ENCODE results near the gene SLX4IP.
A peak's percentile ranks its signal among the peaks of the same experiment; 100 is the strongest.

The SLX4IP gene

DNA sequence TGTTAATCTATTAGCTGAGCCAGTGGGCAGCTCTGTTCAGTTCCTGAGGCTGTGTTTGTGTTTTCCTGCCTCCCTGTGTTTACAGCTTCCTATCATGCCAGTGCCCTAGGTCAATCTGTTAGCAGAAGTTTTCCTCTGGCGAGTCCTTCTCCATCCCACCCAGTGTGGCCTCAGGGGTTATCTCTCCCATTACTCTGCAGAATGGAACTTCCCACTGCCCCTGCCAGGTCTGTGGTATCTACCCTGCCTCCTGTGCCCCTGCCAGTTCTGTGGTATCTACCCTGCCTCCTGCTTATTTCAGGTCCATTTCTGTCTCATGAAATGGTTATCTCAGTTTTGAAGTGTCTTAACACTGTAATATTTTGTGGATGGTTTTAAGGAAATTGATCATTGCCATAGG is 63.1 kb downstream of the SLX4IP start:
- DNase-seq, result no peak

DNA sequence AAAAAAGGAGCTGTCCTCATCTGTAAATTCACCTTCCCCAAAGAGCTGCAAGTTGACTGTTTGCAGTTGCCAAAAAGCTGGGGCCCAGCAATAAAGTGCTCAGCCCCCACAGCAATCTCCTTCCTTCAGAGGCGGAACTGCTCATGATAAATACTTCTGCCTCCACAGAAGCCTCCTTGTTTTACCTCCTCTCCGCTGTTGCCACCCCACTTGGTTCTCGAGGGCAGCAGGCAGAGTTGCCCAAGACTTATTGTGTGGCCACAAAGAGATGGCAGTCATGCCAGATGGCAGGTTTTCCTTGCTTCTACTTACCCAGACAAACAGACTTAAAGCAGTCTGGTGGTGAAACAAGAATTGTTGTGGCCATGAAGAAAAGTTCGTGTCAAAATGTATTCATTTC is 66.3 kb downstream of the SLX4IP start:
- peak; percentile 21 for DNase-seq

DNA sequence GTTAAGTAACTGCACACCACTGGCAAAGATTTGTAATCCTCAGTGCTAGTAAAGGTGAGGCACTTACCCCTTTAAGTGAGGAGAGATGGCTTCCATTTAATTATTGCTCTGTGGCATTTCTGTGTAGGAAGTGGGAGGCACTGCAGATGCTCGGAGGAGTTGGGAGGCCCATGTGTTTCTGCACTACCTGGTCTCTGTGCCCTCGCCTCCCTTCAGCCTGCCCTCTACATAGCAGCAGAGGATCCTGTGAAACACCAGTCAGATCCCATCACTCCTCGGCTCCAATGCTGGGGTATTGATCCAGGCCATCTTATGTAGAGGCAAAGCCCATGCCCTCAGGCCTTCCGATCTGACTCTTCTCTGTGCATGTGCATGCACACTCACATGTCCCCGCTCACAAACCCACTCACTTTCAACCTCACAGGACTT is 67.0 kb downstream of the SLX4IP start:
- peak; percentile 19 for DNase-seq

DNA sequence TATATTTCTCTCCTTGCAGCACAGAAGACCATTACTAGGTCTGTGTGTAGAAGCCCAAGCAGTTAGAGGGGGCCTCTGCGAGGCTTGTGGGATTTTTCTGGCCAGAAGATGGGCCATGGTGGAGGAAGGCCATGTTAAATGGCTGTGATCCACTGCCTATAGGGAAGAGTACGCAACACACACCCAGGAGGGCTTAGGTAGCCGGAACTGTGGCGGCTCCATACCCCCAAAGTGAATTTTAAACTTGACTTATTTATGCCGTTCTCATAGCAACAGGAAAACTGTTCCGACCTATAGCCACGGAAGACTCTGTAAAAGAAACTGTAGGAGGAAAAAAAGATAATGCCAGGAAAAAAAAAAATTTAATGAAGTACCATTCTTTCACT is 69.5 kb downstream of the SLX4IP start:
- DNase-seq, result no peak

DNA sequence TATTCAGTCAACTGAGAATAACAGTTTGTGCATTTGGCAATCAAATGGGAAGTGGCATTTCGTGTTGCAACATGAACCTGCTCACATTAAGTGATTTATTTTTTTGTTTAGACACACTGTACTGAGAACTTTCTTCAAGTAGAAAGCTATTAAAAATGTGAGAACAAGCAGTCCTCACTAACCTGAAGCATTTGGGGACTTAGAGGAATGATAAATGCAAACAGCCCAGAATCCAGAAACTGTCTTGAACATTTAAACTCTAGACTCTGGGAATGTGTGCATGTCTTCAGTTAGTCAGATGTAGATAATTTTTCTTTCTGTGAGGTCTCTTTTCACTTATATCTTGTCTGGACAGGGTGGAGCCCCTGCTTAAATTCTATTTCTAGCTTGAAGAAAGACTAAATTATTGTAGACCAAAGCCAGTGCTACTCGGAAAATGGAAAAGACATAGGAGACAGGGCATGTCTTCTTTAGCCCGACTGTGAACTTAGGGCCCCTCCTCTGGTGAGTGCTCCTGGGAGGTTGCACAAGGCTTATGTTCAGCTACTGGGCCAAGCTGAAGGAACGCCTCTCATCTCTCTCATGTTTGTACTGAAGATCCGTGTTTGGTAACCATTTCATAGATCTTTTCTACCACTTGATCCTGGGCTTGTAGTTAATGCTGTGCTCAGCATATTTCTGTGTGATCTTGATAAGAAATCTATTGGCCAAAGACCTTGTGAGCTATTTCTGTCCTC is 70.1 kb downstream of the SLX4IP start:
- DNase-seq, result no peak

DNA sequence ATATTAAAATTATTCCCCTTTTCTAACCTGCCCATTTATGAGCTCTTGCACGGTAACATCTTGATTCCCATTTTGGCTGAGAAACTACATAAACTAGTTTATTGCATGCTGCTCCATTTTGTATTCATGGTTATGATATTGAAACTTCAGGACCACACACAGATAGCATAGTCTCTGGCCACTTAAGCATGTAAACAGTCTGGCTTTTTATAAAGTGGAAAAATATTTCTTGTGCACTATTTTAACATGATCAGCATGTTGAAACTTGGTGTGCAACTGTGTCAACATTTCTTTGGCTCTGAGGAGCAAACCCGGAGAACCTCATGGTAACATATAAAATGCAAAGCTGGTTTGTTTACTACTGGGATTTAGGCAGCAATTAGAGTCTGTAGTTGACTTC is 70.7 kb downstream of the SLX4IP start:
- no peak for DNase-seq

DNA sequence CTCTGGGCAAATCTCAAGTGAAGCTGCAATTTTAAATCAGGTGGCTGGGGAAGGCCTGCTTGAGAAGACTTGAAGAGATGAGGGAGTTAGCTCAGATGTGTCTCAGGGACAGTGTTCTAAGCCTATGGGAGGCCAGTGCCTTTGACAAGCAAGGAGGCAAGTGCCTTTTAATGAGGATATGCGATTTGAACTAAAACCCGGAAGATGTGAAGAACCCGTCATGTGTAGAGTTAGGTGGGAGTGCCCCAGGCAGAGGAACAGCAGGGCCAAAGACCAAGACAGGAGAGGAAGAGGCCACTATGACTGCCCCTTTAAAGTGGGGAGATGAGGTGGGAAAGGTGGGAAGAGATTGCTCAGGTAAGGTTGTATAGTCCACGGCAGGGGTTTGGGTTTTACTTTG is 71.9 kb downstream of the SLX4IP start:
- DNase-seq, result no peak

DNA sequence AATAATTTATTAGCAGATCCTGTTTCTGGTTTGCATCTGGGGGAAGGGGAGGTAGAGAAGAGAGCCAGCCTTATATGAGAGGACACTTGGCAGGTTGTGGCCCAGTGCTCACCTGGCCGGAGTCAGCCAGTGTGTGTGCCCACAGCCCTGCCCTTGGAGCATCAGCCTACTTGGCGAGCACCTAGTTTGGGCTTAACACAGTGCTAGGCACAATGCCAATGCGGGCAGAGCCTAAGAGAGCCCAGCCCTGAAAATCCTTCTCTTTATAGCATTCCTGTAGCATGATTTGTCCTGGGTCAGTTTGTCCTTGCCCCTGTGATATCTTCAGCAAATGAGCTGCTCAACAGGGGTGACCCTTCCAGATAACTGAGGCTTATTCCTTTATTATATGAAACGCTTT is 73.0 kb downstream of the SLX4IP start:
- no peak for DNase-seq

DNA sequence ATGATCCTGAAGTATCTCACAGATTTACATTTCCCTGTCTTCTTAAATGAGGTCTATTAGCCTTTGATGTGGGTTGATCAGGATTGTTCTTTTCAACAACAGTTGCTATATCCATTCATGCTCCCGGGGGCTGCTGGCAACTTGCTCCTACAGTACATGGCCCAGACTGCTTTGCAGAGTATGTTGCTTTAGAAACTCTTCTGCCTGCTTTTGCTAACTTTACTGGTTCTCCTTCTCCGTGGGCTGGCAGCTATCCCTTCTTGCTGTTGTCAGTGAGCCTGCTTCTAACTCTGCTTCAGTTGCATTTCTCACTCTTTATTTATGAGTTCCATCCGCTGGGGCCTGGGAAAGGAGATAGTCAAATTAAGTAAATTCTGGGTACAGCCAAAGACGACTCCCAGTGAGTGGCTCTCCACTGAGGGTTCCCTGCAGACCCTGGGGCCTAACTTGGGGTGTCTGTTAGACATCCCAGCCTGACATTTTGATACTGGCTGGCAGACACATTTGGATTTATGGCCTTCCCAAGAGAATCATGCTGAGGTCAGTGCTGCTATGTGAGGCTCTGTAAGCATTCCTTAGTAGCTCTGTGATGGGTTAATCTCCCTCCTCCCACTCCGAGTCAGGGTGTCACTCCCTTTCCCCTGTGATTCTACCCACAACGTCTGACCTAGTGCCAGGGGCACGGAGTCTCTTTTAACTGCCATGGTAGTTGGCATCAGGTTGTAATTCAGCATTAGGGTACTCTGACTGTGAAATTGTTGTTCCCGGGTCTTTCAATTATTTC is 73.6 kb downstream of the SLX4IP start:
- no peak for DNase-seq

DNA sequence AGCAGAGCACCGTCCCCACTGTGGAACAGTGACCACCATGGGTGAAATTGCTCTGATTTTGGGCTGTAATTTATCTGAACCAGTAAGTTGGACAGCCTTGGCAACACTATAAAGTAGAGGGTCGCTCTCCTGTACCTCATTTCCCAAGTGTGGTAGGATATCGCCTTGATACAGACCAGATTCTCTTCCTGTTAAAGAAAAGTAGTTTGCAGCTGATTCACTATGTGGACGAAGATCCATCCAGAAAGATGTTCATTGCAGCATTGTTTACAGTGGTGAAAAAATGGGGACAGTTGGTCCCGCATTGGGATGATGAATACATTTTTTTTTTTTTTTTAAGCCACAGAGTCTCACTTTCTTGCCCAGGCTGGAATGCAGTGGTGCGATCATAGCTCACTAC is 74.3 kb downstream of the SLX4IP start:
- DNase-seq, result no peak

DNA sequence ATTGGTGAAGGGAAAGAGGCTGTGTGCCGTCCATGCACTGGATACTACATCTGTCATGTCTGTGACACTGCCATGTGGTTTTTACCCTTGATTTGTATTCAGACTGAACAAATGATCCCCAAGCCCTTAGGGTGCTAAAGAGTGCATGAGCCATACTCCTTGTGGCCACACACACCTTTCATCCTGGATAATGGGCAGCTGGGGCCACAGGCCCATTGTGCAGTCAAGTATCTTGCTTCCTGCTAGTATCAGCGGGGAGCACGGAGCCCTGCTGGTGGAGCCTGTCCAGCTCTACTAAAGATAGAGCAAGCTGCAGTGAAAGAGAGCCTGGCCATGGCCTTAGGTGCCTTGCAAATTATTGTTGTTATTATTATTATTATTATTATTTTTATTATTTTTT is 75.1 kb downstream of the SLX4IP start:
- DNase-seq, result no peak

DNA sequence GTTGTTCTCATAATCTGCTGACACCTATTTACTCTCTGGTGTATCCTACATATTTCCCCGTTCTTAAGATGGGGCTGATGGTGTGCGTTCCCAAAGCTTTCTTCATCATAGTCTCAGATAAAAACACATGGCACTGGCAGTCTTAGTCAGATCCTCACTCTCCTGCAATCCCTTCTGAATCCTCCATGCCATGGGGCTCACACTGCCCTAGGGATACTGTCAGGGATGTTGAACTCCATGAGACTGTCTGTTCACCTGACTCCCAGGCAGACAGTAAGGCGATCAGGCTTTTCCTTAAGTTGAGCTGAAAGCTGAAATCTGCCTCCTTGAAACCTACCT is 76.0 kb downstream of the SLX4IP start:
- no peak for DNase-seq

DNA sequence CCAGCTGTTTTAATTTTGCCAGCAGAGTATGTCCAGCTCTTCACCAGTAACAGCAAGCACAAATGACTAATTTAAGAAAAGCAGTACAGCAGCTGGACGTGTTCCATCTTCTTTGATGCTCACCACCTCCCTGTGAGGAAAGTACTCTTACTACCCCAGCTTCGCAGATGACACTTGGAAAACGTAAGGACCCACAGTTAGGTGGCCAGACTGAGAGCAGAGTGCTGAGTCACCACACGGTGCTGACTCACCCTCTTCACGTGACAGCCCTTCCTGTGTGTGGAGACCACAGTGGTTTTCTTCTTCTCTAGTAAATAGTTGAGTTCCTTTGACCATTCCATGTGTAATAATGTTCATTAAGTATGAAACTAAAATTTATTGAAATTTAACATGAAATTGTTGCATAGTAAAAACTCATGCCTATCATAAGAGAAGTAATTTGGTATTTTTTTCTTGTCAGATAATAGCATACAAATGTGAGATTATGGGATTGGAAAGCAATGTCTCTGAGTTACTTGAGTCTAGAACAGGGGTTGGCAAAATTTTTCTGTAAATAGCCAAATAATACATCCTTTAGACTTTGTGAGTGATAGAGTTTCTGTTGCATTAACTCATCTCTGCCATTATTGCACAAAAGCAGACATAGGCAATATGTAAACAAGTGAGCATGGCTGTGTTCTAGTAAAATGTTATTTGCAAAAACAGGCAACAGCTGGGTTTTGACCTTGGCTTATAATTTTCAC is 76.6 kb downstream of the SLX4IP start:
- peak; percentile 91 for DNase-seq

DNA sequence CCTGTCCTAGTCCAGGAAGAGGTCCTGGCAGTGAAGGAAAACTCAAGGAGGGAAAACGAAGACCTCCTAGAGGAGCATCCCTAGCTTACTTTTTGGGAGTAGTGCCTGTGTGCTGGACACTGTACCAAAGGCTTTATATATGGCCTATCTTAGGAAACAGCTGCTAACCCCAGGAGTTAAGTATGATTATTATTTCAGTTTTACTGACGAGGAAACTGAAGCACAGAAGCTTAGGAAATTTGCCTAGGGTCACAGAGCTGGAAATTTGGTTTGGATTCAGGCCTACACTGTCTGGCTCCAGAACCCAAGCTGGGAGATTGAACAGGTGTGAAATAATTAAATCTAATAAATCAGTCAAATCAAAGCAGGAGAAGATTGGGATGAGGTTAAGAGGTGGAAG is 78.0 kb downstream of the SLX4IP start:
- DNase-seq, result no peak

DNA sequence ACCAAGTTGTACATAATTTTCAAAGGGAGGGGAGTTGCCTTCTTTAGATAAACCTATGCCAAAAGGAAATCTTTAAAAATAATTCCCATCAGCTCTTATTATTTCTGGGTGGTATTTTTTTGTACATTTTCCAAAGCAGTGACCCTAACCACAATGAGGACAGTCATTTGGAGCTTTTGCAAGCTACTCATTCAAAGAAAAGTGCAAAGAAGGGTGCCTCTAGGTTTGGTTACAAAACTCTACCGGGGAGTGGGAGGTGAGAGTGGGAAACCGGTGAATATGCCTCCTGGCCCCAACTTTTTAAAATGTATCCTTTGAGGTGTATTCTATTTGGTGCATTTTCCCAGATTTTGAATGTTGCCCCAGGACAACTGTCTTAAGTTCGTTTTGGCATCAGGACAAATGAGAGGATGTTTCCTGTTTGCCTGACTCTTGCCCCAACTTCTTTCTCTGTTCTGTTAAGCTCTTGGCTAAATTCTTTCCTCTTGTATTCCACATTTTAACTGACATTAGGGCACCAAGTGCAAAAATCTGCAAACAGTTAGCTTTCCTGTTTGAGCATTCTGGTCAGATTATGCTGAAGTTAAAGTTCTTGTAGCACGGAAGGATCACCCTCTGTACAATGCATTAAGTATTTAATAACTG is 78.9 kb downstream of the SLX4IP start:
- peak; percentile 51 for DNase-seq

DNA sequence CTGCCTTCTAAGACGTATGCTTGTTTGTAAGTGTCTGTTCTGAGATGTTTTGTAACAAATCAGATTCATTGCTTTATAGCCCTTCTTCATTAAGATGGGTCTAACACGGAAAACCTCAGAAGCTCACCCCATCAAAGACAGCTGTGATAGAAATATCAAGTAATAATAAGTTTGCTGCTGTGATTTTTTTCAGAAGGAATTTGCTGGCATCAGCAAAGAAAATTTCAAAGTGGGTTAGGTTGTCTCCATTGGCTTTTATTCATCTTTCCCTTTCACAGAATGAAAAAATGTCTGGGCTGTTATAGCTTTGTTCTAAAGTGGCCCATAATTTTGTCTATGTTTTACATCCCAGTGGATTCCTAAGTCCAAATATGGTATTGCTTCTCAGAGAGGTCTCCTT is 81.4 kb downstream of the SLX4IP start:
- DNase-seq, result no peak

DNA sequence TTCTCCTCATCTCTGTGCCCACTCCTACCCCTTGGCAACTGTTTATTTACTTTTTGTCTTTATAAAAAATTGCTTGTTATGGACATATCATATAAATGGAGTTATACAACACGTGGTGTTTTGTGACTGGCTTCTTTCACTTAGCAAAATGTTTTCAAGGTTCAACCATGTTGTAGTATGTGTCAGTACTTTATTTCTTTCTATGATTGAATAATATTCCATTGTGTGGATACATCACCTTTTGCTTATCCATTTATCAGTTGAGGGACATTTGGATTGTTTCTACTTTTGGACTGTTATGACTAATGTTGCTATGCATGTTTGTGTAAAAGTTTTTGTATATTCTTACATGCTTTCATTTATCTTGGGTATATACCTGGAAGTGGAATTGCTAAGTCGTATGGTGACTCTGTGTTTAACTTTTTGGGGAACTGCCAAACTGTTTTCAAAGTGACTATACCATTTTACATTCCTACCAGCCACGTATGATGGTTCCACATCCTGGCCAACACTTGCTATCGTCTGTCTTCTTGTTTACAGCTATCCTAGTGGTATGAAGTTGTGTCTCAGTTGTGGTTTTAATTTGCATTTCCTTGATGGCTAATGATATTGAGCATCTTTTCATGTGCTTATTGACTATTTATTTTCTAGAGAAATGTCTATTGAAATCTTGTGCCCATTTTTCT is 84.4 kb downstream of the SLX4IP start:
- DNase-seq, result peak; percentile 42

DNA sequence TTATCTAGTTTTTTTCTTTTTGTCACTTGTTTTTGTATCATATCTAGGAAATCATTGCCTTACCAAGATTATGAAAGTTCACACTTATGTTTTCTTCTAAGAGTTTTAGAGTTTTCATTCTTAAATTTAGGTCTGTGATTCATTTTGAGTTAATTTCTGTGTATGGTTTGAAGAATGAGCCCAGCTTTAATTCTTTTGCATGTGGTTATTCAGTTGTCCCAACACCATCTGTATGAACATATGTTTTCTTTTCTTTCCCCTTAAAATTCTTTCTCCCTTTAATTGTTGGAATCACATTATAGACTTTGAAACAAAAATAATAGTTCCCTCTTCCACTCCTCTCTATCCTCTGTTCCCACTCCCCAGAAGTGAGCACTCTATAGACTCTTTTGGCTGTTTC is 85.4 kb downstream of the SLX4IP start:
- no peak for DNase-seq

DNA sequence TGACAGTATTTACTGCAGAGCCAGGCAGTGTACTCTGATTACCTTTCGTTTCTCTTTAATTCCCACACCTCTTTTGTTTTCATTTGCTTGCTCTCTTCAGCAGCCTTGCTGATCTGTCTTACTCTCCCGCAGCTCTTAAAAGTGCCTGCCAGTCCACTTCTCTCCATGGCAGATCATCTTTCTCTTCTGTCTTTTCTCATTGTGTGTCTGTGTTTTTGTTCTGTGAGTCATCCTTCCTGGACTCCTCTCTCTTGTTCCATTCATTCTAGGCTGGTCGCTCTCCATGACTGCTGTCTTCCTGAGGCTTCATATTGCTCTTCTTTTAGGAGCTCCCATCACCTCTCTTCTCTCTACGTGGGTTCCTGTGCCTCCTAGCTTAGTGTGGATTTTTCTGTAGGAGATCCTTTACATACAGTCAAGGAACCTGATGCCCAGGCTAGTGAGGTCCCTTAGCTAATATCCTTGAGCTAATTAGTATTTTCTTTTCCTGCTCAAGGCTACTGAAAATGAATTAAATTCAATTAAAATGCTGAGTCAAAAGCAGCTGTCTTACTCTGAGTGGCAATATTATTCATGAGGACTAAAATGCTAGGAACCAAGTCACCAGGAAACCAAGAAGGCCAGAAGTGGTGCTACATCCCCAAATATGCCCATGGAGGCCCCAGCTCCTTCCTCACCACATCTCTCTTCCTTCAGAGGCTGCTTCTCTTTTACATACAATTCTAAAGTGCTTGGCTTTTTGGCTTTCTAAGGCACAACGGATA is 86.1 kb downstream of the SLX4IP start:
- peak; percentile 25 for DNase-seq

DNA sequence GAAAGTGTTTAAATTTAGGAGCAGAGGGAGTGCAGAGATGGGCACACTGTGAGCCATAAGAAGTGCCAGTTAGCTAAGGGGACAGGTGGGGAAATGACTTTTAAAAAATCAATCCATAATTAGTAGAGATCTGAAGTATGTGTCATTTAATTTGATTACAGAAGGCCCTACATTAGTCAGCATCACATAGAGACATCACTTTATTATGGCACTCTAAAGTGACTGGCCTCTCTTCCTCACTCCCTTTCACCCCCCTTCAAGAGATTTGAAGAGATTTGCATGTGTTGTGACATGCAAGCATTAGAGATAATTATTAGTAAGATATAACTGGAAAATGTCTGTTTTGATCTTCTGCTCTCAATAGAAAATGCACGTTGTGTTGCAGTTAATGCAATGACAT is 86.7 kb downstream of the SLX4IP start:
- no peak for DNase-seq

DNA sequence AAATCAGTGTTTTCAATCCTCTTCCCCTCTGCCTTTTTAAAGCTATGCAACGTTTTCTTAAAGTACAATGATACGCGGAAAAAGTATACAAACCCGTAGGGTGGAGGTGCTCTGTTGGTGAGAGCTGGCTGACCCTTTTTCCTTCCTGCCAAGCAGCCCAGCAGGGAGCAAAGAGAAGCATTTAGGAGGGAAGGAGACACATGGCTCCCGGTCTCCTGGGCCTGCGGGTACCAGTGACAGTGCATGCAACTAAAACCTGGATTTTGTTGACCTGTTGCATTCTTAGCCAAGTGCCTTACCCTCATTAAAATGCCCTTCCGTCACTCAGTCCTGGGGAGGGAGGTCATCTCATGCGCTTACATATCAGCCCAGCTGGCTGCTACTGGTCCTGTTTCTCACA is 87.2 kb downstream of the SLX4IP start:
- DNase-seq, result no peak

DNA sequence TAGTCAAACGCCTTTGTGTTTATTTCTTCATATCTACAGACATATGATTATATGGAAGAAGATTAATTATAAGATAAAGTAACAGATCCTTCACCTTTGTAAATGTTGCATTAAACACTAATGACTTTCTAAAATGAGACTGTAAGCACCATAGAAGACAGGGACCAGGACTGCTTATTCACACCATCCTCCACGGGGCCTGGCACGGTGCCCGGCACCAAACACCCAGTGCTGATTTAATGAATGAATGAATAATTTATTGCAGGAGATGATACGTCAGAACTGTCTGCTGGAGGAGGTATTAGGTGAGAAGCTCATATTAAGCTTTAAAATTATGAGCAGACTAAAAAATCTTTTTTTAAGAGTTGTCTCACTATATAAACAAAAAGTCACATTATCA is 88.3 kb downstream of the SLX4IP start:
- DNase-seq, result no peak

Data from activated CD4-positive, alpha-beta T cell treated with anti-CD3 and anti-CD28 coated beads, Interleukin-2, amount 50 U/mL, for 16 hours (primary cell).